ENCODE data around the gene SNF8. TPM values are rescaled to one million over a fixed set of nuclear protein-coding genes. Genes with fewer than 3 reads are reported as not detected.

Gene SNF8
- total RNA-seq, 3 donors from 2014 or later: 75.7 to 83.4 (median 76.7) TPM

GRCh38 chr17:48929812-48930165 lies 14.9 kb downstream of the SNF8 start:
- H3K27me3 ChIP-seq: no peaks in the 10 kb centered on the region
- no peak overlapping the region for H3K27ac ChIP-seq
- TF ChIP-seq POLR2A (IDR thresholded peaks at IDR 0.05): no peak
- no peak for TF ChIP-seq POLR2AphosphoS5 (IDR thresholded peaks at IDR 0.05)
- no peak for TF ChIP-seq CTCF (IDR thresholded peaks at IDR 0.05)
- H3K4me1 ChIP-seq: no peaks in the 10 kb centered on the region
- no peaks in the 10 kb centered on the region for H3K36me3 ChIP-seq
- DNase-seq (ENCODE audit: low spot score in 2 of 2): no peak
- intact Hi-C loops (cut with DNase I; ENCODE audit: low total_unique reads): no loop called here
- no peaks in the 10 kb centered on the region for H3K9me3 ChIP-seq
- no peak overlapping the region for H3K4me3 ChIP-seq

GRCh38 chr17:48928876-48929811 lies 15.5 kb downstream of the SNF8 start:
- Histone ChIP-seq H3K4me1 (no peaks in the 10 kb centered on the region), H3K36me3 (no peaks in the 10 kb centered on the region)

GRCh38 chr17:48927978-48928745 lies 16.5 kb downstream of the SNF8 start:
- no peak for DNase-seq (ENCODE audit: low spot score in 2 of 2)
- no peak overlapping the region for H3K27ac ChIP-seq
- H3K36me3 ChIP-seq: no peaks in the 10 kb centered on the region
- H3K4me1 ChIP-seq: no peaks in the 10 kb centered on the region
- H3K4me3 ChIP-seq: no peak overlapping the region
- no peak for TF ChIP-seq POLR2AphosphoS5 (IDR thresholded peaks at IDR 0.05)
- no peak for TF ChIP-seq POLR2A (IDR thresholded peaks at IDR 0.05)
- no peak for TF ChIP-seq CTCF (IDR thresholded peaks at IDR 0.05)
- no peaks in the 10 kb centered on the region for H3K27me3 ChIP-seq
- H3K9me3 ChIP-seq: no peaks in the 10 kb centered on the region
- intact Hi-C loops (cut with DNase I; ENCODE audit: low total_unique reads): no loop called here

More at GRCh38 chr17:48928876-48929811, 15.5 kb downstream of the SNF8 start:
- intact Hi-C loops (cut with DNase I; ENCODE audit: low total_unique reads): no loop called here
- TF ChIP-seq POLR2AphosphoS5 (IDR thresholded peaks at IDR 0.05) (no peak), CTCF (IDR thresholded peaks at IDR 0.05) (no peak), POLR2A (IDR thresholded peaks at IDR 0.05) (no peak)
- no peak overlapping the region for H3K27ac ChIP-seq
- DNase-seq (ENCODE audit: low spot score in 2 of 2): no peak
- H3K27me3 ChIP-seq: no peaks in the 10 kb centered on the region
- no peaks in the 10 kb centered on the region for H3K9me3 ChIP-seq
- H3K4me3 ChIP-seq: no peak overlapping the region

- no peak overlapping the region for H3K27ac ChIP-seq
- H3K9me3 ChIP-seq: no peaks in the 10 kb centered on the region
- H3K4me3 ChIP-seq: no peak overlapping the region
- no peaks in the 10 kb centered on the region for H3K36me3 ChIP-seq
- intact Hi-C loops (cut with DNase I; ENCODE audit: low total_unique reads): no loop called here
- no peaks in the 10 kb centered on the region for H3K27me3 ChIP-seq
- TF ChIP-seq CTCF (IDR thresholded peaks at IDR 0.05) (no peak), POLR2AphosphoS5 (IDR thresholded peaks at IDR 0.05) (no peak), POLR2A (IDR thresholded peaks at IDR 0.05) (no peak)
- H3K4me1 ChIP-seq: no peaks in the 10 kb centered on the region
- no peak for DNase-seq (ENCODE audit: low spot score in 2 of 2)
Measured at GRCh38 chr17:48925991-48926342, 18.7 kb downstream of the SNF8 start.

All from breast epithelium (tissue), 4 donors.